Upper lobe of left lung (tissue), 6 donors: ENCODE results near the gene ARHGAP21. TPM values are rescaled to one million over a fixed set of nuclear protein-coding genes. Genes with fewer than 3 reads are reported as not detected.

Experiments
- ATAC-seq, 2 donors: fragments of 200-7000 bp; cut with Tn5 transposase; one replicate each; pipeline ENCODE4 v1.9.1; 2022; ENCODE audit warnings: mild to moderate bottlenecking in 2 of 2, moderate library complexity in 2 of 2; ENCODE audit not compliant: low FRiP score in 2 of 2
- DNase-seq, 2 donors: peaks; one replicate each; pipeline ENCODE4 v3.0.0-alpha.2; 2019 to 2020
- H3K27ac ChIP-seq, 4 donors: fragments of 200-600 bp; sonication (generic); one replicate each; pipeline ENCODE4 v1.5.1; 2016 to 2019
- H3K27me3 ChIP-seq, 4 donors: fragments of 200-600 bp; sonication (generic); one replicate each; pipeline ENCODE4 v1.5.1; 2017 to 2019
- H3K36me3 ChIP-seq, 4 donors: fragments of 200-600 bp; sonication (generic); one replicate each; pipeline ENCODE4 v1.5.1; 2016 to 2019
- H3K4me1 ChIP-seq, 4 donors: fragments of 200-600 bp; sonication (generic); one replicate each; pipeline ENCODE4 v1.5.1; 2018 to 2019
- H3K4me3 ChIP-seq, 4 donors: fragments of 200-600 bp; sonication (generic); one replicate each; pipeline ENCODE4 v1.5.1; 2017 to 2019; ENCODE audit warnings: mild to moderate bottlenecking in 2 of 4, moderate library complexity in 1 of 4
- H3K9me3 ChIP-seq, 4 donors: fragments of 200-600 bp; sonication (generic); one replicate each; pipeline ENCODE4 v1.5.1; 2018 to 2019
- EP300 ChIP-seq, 4 donors: sonication (generic); formaldehyde crosslinking; IDR thresholded peaks; one replicate each; pipeline ENCODE4 v1.5.1; 2017; ENCODE audit warnings: antibody characterized with exemption in 4 of 4, control low read depth in 2 of 4
- POLR2A ChIP-seq, 4 donors: fragments of 450-650 bp; IDR thresholded peaks; one replicate each; pipeline ENCODE4 v1.5.1; 2016 to 2017; ENCODE audit warnings: antibody characterized with exemption in 4 of 4, mild to moderate bottlenecking in 2 of 4
- POLR2AphosphoS5 ChIP-seq, 2 donors: sonication (generic); formaldehyde crosslinking; IDR thresholded peaks; one replicate each; pipeline ENCODE4 v1.5.1; 2017; ENCODE audit warnings: antibody characterized with exemption in 2 of 2
- WGBS, 2 donors: methylation state at CpG; one replicate each; pipeline ENCODE4 v1.1.5; 2017 to 2018; 5-methylcytosine and 5-hydroxymethylcytosine counted together
- total RNA-seq, 6 donors: library from RNA; depleted of rRNA in 4 of 6; stranded (reverse); fragments of >200 nt in 4 of 6; gene quantifications; one replicate each; pipeline versions ENCODE4 v1.1.0 to v1.2.1, GENCODE V29; 2016 to 2021
- TF ChIP-seq, protein P1 (sequence below), 6 experiments: fragments of 450-650 bp in 4 of 6; fragments of 200-600 bp in 2 of 6; sonication (generic) in 2 of 6; IDR thresholded peaks; one replicate each; pipeline ENCODE4 v1.5.1; 2016 to 2019; ENCODE audit warnings: antibody characterized with exemption in 6 of 6
- donor health status: DM: no; HTN: no; CAD: no; lungs with moderate emphysema.
- donor health status: DM: no; HTN: yes; CAD: no; lungs with severe emphysema.

ARHGAP21 gene
- total RNA-seq, 6 donors from 2014 or later: 63.9 to 88.8 (median 73.5) TPM

DNA sequence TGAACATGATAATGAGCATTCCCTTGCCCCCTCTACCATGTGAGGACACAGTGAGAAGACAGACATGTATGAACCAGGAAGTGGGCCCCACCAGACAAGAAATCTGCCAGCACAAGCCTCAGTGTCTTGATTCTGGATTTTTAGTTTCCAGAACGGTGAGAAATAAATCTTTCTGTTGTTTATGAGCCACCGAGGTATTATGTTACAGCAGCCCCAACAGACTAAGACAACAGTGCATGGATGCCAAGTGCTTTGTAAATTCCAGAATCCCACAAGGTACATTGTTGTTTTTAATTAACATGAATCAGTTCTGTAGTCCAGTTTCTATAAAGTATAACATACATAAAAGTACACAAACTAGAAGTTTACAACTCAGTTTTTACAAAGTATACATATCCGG is 162.2 kb downstream of the ARHGAP21 start:
- no peak overlapping the region for H3K4me3 ChIP-seq
- no peak overlapping the region for H3K27ac ChIP-seq
- no peaks in the 10 kb centered on the region for H3K36me3 ChIP-seq
- no peaks in the 10 kb centered on the region for H3K9me3 ChIP-seq
- peaks cover 0 to 7% (median 4%) of the 10 kb centered on the region in 4 donors for H3K4me1 ChIP-seq
- no peak for DNase-seq
- no peaks in the 10 kb centered on the region for H3K27me3 ChIP-seq
- TF ChIP-seq POLR2AphosphoS5 (IDR thresholded peaks at IDR 0.05) (no peak), EP300 (IDR thresholded peaks at IDR 0.05) (no peak)
- WGBS, 2 donors: 73 to 90% methylated on average over 3 of the region's 3 CpGs
- ATAC-seq: no peak

DNA sequence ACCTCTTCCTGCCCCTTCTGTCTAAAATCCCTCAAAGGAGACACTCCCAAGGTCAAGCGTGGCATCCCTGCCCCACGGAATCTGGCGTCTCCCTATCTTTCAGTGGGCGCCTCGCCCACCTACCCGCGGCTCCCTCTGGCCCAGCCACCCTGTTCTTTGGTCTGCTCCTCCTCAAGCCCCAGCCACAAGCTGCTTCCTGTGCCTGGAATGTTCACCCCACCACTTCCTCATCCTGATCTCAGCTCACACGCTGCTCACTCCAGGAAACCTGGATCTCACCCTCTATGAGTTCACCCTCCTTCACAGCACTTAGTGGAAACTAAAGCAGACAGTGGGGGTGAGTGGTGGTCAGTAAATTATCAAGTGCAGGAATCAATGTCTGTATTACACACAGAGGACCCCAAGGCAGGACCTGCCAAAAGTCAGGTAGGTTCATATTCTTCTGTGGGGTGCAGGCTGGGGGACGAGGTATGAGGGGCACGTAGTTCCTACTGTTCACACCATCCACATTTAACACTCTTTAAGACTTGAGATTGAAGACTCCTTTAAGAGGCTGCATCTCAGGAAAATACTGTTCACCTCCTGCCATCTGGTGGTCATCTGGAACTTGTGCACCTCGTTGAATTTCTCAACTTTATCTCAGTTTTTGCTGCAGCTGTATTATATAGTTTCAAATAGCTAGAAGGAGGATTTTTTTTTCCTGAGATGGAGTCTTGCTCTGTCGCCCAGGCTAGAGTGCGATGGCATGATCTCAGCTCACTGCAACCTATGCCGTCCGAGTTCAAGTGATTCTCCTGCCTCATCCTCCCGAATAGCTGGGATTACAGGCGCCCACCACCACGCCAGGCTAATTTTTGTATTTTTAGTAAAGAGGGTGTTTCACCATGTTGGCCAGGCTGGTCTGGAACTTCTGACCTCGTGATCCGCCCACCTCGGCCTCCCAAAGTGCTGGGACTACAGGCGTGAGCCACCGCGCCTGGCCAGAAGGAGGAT is 166.6 kb downstream of the ARHGAP21 start:
- ATAC-seq: peak in 1 of 2 donors; percentile 63

DNA sequence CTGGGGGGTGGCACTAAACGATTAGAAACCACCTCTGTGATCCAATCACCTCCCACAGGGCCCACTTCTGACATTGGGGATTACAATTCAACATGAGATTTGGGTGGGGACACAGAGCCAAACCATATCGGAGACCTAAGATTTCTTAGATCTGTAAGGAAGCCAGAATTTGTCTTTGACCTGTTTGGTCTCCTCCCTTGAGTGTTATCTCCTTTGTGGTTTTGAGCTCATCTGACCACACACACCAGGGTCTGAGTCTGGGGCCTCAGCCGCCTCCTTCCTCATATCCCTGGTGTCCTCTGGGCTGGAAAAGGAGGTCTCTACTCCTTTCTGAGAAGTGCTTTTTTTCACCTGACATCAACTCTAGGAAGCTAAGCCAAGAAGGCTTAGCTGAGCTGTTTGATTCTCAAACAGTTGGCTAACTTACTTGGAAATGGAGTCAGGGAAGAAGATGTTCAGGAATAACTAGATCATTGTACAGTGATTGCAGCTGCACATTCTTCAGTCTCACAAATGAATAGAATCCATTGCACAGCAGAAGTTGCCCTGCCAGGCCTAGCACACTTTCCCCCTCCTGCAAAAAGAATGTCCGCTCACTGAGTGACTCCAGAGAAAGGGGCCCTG is 167.4 kb downstream of the ARHGAP21 start:
- DNase-seq (no peak), ATAC-seq (no peak)
- 65 to 83% methylated on average over 3 to 4 of the region's 4 CpGs for WGBS, 2 donors
- no peak overlapping the region for H3K4me3 ChIP-seq
- no peaks in the 10 kb centered on the region for H3K9me3 ChIP-seq
- H3K4me1 ChIP-seq: peaks cover 0 to 7% (median 4%) of the 10 kb centered on the region in 4 donors
- no peaks in the 10 kb centered on the region for H3K36me3 ChIP-seq
- no peak overlapping the region for H3K27ac ChIP-seq
- no peak for TF ChIP-seq EP300 (IDR thresholded peaks at IDR 0.05)
- TF ChIP-seq, protein P1, sequence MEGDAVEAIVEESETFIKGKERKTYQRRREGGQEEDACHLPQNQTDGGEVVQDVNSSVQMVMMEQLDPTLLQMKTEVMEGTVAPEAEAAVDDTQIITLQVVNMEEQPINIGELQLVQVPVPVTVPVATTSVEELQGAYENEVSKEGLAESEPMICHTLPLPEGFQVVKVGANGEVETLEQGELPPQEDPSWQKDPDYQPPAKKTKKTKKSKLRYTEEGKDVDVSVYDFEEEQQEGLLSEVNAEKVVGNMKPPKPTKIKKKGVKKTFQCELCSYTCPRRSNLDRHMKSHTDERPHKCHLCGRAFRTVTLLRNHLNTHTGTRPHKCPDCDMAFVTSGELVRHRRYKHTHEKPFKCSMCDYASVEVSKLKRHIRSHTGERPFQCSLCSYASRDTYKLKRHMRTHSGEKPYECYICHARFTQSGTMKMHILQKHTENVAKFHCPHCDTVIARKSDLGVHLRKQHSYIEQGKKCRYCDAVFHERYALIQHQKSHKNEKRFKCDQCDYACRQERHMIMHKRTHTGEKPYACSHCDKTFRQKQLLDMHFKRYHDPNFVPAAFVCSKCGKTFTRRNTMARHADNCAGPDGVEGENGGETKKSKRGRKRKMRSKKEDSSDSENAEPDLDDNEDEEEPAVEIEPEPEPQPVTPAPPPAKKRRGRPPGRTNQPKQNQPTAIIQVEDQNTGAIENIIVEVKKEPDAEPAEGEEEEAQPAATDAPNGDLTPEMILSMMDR (IDR thresholded peaks at IDR 0.05): no peak
- TF ChIP-seq POLR2A (IDR thresholded peaks at IDR 0.05): no peak
- no peak for TF ChIP-seq POLR2AphosphoS5 (IDR thresholded peaks at IDR 0.05)
- no peaks in the 10 kb centered on the region for H3K27me3 ChIP-seq

More for the DNA sequence above, 166.6 kb downstream of the ARHGAP21 start:
- no peaks in the 10 kb centered on the region for H3K9me3 ChIP-seq
- no peaks in the 10 kb centered on the region for H3K36me3 ChIP-seq
- peaks cover 0 to 7% (median 4%) of the 10 kb centered on the region in 4 donors for H3K4me1 ChIP-seq
- no peak overlapping the region for H3K27ac ChIP-seq
- TF ChIP-seq EP300 (IDR thresholded peaks at IDR 0.05) (no peak), POLR2A (IDR thresholded peaks at IDR 0.05) (no peak), POLR2AphosphoS5 (IDR thresholded peaks at IDR 0.05) (no peak)
- TF ChIP-seq, protein P1 (IDR thresholded peaks at IDR 0.05): peak; percentile 0 to 67 (median 52)
- no peak overlapping the region for H3K4me3 ChIP-seq
- 53 to 57% methylated on average over 24 of the region's 24 CpGs for WGBS, 2 donors
- no peaks in the 10 kb centered on the region for H3K27me3 ChIP-seq
- peak in 1 of 2 donors; percentile 37 for DNase-seq

DNA sequence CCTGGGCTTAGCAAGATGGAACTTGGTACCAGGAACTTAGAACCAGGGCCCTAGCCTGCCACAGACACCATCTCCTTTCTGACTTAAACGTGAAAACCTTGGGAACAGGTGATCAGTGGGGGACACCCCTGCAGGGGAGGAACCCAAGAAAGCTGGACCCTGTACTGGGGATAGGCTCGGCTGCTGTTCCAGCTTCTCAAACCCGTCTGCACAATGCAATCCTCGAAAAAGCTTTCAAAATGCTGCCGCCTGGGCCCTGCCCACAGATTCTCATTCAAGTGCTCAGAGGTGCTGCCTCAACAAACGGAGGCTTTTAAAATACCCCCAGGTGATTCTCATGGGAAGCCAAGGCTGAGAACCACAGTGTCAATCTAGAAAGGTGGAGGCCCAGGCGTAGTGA is 169.7 kb downstream of the ARHGAP21 start:
- H3K4me1 ChIP-seq: peaks cover 0 to 7% (median 4%) of the 10 kb centered on the region in 4 donors
- H3K27ac ChIP-seq: no peak overlapping the region
- peaks cover 0 to 6% (median 0%) of the 10 kb centered on the region in 4 donors for H3K36me3 ChIP-seq
- no peak overlapping the region for H3K4me3 ChIP-seq
- TF ChIP-seq POLR2AphosphoS5 (IDR thresholded peaks at IDR 0.05) (no peak), EP300 (IDR thresholded peaks at IDR 0.05) (no peak), POLR2A (IDR thresholded peaks at IDR 0.05) (no peak)
- TF ChIP-seq, protein P1 (IDR thresholded peaks at IDR 0.05): no peak
- WGBS, 2 donors: 75 to 77% methylated on average over 4 to 7 of the region's 7 CpGs
- no peaks in the 10 kb centered on the region for H3K9me3 ChIP-seq
- ATAC-seq: no peak
- H3K27me3 ChIP-seq: no peaks in the 10 kb centered on the region
- DNase-seq: no peak

DNA sequence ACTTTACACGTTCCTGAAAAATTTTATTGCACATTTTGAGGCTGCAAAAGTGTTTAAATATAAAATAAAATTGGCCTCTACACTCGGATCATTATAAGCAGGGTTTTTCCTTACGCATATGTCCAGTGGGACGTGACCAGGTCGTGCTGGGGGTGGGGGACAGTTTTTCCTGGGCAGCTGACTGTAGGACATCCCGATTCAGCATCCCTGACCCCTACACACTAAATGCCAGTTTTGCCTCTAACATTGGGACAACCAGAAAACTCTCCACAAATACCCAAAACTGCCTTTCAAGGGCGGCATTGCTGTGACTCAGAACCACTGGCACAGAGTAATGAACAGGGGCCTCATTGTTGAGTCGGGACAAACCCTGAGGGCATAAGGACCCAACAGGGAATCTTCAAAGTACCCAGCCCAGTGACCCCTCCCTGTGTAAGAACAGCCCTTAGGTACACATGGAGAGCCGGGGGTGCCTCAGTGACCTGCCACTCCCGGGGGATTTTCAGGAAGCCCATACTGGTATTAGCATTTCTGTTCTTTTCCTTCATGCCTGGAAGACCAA is 170.6 kb downstream of the ARHGAP21 start:
- ATAC-seq: no peak
- WGBS, 2 donors: 62 to 71% methylated on average over 10 of the region's 10 CpGs
- TF ChIP-seq EP300 (IDR thresholded peaks at IDR 0.05) (no peak), POLR2AphosphoS5 (IDR thresholded peaks at IDR 0.05) (no peak), POLR2A (IDR thresholded peaks at IDR 0.05) (no peak)
- TF ChIP-seq, protein P1 (IDR thresholded peaks at IDR 0.05): no peak
- no peak for DNase-seq
- H3K27ac ChIP-seq: no peak overlapping the region
- peaks cover 0 to 6% (median 0%) of the 10 kb centered on the region in 4 donors for H3K36me3 ChIP-seq
- peaks cover 0 to 7% (median 4%) of the 10 kb centered on the region in 4 donors for H3K4me1 ChIP-seq
- H3K27me3 ChIP-seq: no peaks in the 10 kb centered on the region
- no peaks in the 10 kb centered on the region for H3K9me3 ChIP-seq
- no peak overlapping the region for H3K4me3 ChIP-seq
